Activated B cell treated with CpG ODN at 0.5 μM for 24 hours (primary cell): ENCODE results near the gene PFDN1. TPM values are rescaled to one million over a fixed set of nuclear protein-coding genes. Genes with fewer than 3 reads are reported as not detected.

Source experiments
- ATAC-seq: fragments of 200-7000 bp; cut with Tn5 transposase; one replicate; pipeline ENCODE4 v1.10.0; 2021; ENCODE audit warnings: low read depth, mild to moderate bottlenecking, moderate library complexity
- CTCF ChIA-PET: fragments of 350-600 bp; sonication (Branson Sonifier 250); formaldehyde crosslinking; loops from one replicate; lab custom pipeline; 2021; ENCODE audit warnings: antibody characterized with exemption; lab: Charles Lee
- POLR2A ChIA-PET: fragments of 350-600 bp; sonication (Branson Sonifier 250); formaldehyde crosslinking; loops from one replicate; lab custom pipeline; 2021; ENCODE audit warnings: antibody characterized with exemption; lab: Charles Lee
- DNase-seq: peaks from one replicate; pipeline ENCODE4 v3.0.0; 2022
- H3K27ac Mint-ChIP-seq: one replicate; pipeline ENCODE4 v1.8.0; 2020; ENCODE audit warnings: mixed read lengths
- H3K27me3 Mint-ChIP-seq: one replicate; pipeline ENCODE4 v1.8.0; 2021; ENCODE audit warnings: mixed read lengths
- H3K36me3 Mint-ChIP-seq: one replicate; pipeline ENCODE4 v1.8.0; 2021; ENCODE audit warnings: low read depth, mixed read lengths
- H3K4me1 Mint-ChIP-seq: one replicate; pipeline ENCODE4 v1.8.0; 2021; ENCODE audit warnings: mixed read lengths
- H3K4me3 Mint-ChIP-seq: one replicate; pipeline ENCODE4 v1.8.0; 2020; ENCODE audit warnings: mild to moderate bottlenecking, mixed read lengths
- H3K9me3 Mint-ChIP-seq: one replicate; pipeline ENCODE4 v1.8.0; 2020; ENCODE audit warnings: mixed read lengths
- CTCF ChIP-seq: fragments of 200-600 bp; IDR thresholded peaks from one replicate; pipeline ENCODE4 v1.8.0; 2022; ENCODE audit warnings: antibody characterized with exemption, mild to moderate bottlenecking
- intact Hi-C: fragments of 100-400 bp; cut with micrococcal nuclease; formaldehyde crosslinking; loops from one replicate; pipeline ENCODE4 v1.15.1; 2024
- total RNA-seq: library from RNA; stranded (reverse); gene quantifications from 2 replicates; pipeline ENCODE4 v1.2.3, GENCODE V29; 2022

The PFDN1 gene
- total RNA-seq, 1 donor from 2014 or later, result 38.2 TPM

- Mint-ChIP-seq H3K27me3 (no peaks in the 10 kb centered on the region), H3K9me3 (no peaks in the 10 kb centered on the region), H3K27ac (no peak overlapping the region), H3K36me3 (peaks cover 30% of the 10 kb centered on the region), H3K4me1 (peaks cover 29% of the 10 kb centered on the region), H3K4me3 (no peak overlapping the region)
- intact Hi-C loops, result no loop called here
- ChIA-PET POLR2A (no interaction called here), CTCF (interaction anchor here (5.2 kb wide), 1 partner anchor 10 kb away, joined by 19 read pairs; no protein-coding TSS in a partner anchor)
- ATAC-seq, result no peak
- TF ChIP-seq CTCF, result no peak
- no peak for DNase-seq
Observed at GRCh38 chr5:140253985-140254384, 48.9 kb downstream of the PFDN1 start.

- ChIA-PET CTCF (no interaction called here), POLR2A (no interaction called here)
- Mint-ChIP-seq H3K27me3 (no peaks in the 10 kb centered on the region), H3K9me3 (no peaks in the 10 kb centered on the region), H3K27ac (no peak overlapping the region), H3K4me3 (no peak overlapping the region), H3K4me1 (peaks cover 30% of the 10 kb centered on the region), H3K36me3 (peaks cover 18% of the 10 kb centered on the region)
- DNase-seq (no peak), ATAC-seq (no peak)
- intact Hi-C loops, result no loop called here
- no peak for TF ChIP-seq CTCF
Observed at GRCh38 chr5:140252470-140253126, 50.3 kb downstream of the PFDN1 start.

GRCh38 chr5:140251527-140251973, 51.4 kb downstream of the PFDN1 start:
- Mint-ChIP-seq H3K4me1 (peaks cover 30% of the 10 kb centered on the region), H3K4me3 (no peak overlapping the region), H3K9me3 (no peaks in the 10 kb centered on the region), H3K36me3 (peaks cover 14% of the 10 kb centered on the region), H3K27ac (peak overlapping the region; percentile 54), H3K27me3 (no peaks in the 10 kb centered on the region)
- no peak for TF ChIP-seq CTCF
- ATAC-seq, result peak; percentile 85
- POLR2A ChIA-PET, result no interaction called here
- intact Hi-C loops, result no loop called here
- CTCF ChIA-PET, result interaction anchor here (1.2 to 1.3 kb wide), 2 partner anchors 95 to 100 kb away, joined by 3 to 5 read pairs; partner anchors contain the start of gene HBEGF
- no peak for DNase-seq

GRCh38 chr5:140250386-140250785, 52.5 kb downstream of the PFDN1 start:
- H3K27ac Mint-ChIP-seq, result no peak overlapping the region
- DNase-seq, result no peak
- H3K4me3 Mint-ChIP-seq, result no peak overlapping the region
- H3K9me3 Mint-ChIP-seq, result no peaks in the 10 kb centered on the region
- H3K36me3 Mint-ChIP-seq, result peaks cover 21% of the 10 kb centered on the region
- ATAC-seq, result no peak
- peaks cover 33% of the 10 kb centered on the region for H3K4me1 Mint-ChIP-seq
- H3K27me3 Mint-ChIP-seq, result no peaks in the 10 kb centered on the region
- intact Hi-C loops, result no loop called here
- POLR2A ChIA-PET, result no interaction called here
- no peak for TF ChIP-seq CTCF
- CTCF ChIA-PET, result interaction anchor here (1.3 kb wide), 1 partner anchor 96 kb away, joined by 5 read pairs; the partner anchor contains the start of gene HBEGF

GRCh38 chr5:140249536-140249935, 53.4 kb downstream of the PFDN1 start:
- Mint-ChIP-seq H3K4me3 (no peak overlapping the region), H3K27me3 (no peaks in the 10 kb centered on the region), H3K9me3 (no peaks in the 10 kb centered on the region), H3K36me3 (peaks cover 28% of the 10 kb centered on the region), H3K4me1 (peaks cover 41% of the 10 kb centered on the region), H3K27ac (no peak overlapping the region)
- no peak for TF ChIP-seq CTCF
- DNase-seq (no peak), ATAC-seq (no peak)
- POLR2A ChIA-PET, result no interaction called here
- CTCF ChIA-PET, result interaction anchor here (1.1 kb wide), 1 partner anchor 97 kb away, joined by 3 read pairs; the partner anchor contains the start of gene HBEGF
- intact Hi-C loops, result loop anchor here (5.0 kb wide), 1 partner anchor 33 kb away; no protein-coding TSS in a partner anchor
